Islet of Langerhans (tissue), 1 donor: Measurements from ENCODE around the gene SHISA2.
A peak's percentile ranks its signal among the peaks of the same experiment; 100 is the strongest.
"Not testable (repeated sequence)": the region's sequence is repeated elsewhere in the genome, so short reads cannot be mapped to it uniquely, and the experiment has no call there.

Source experiments
- FAIRE-seq: peaks from one replicate; lab custom pipeline; 2011; peaks lifted over from hg19 to GRCh38; lab: Jason Lieb, UNC

SHISA2 gene

GRCh38 chr13:26051657-26052311 lies at the start of gene SHISA2:
TSS of gene SHISA2 (minus strand) at chr13:26052016. CDS start at chr13:26050975, 1,041 bp downstream.
- FAIRE-seq: no peak

GRCh38 chr13:26095846-26096610 lies 44.2 kb upstream of the SHISA2 start:
- FAIRE-seq: no peak

- no peak for FAIRE-seq
These were observed 43.5 kb upstream of the SHISA2 start for GRCh38 chr13:26095338-26095737.

- FAIRE-seq: not testable (repeated sequence)
These were observed 25.0 kb upstream of the SHISA2 start for GRCh38 chr13:26076821-26077220.

GRCh38 chr13:26075498-26075897 lies 23.7 kb upstream of the SHISA2 start:
- FAIRE-seq: no peak

- no peak for FAIRE-seq
These were observed 22.9 kb upstream of the SHISA2 start for GRCh38 chr13:26074706-26075105.

GRCh38 chr13:26072335-26072734 lies 20.5 kb upstream of the SHISA2 start:
- FAIRE-seq: peak; percentile 99

GRCh38 chr13:26071691-26072090 lies 19.9 kb upstream of the SHISA2 start:
- no peak for FAIRE-seq

- not testable (repeated sequence) for FAIRE-seq
These were observed 17.8 kb upstream of the SHISA2 start for GRCh38 chr13:26069642-26070041.

- not testable (repeated sequence) for FAIRE-seq
These were observed 16.6 kb upstream of the SHISA2 start for GRCh38 chr13:26068372-26068771.

GRCh38 chr13:26067601-26068000 lies 15.8 kb upstream of the SHISA2 start:
- no peak for FAIRE-seq

GRCh38 chr13:26066492-26066891 lies 14.7 kb upstream of the SHISA2 start:
- FAIRE-seq: not testable (repeated sequence)

GRCh38 chr13:26062853-26063444 lies 11.1 kb upstream of the SHISA2 start:
- FAIRE-seq: peak; percentile 88

GRCh38 chr13:26061947-26062346 lies 10.1 kb upstream of the SHISA2 start:
- no peak for FAIRE-seq

GRCh38 chr13:26061256-26061655 lies 9.4 kb upstream of the SHISA2 start:
- FAIRE-seq: no peak

GRCh38 chr13:26060357-26060756 lies 8.5 kb upstream of the SHISA2 start:
- no peak for FAIRE-seq

GRCh38 chr13:26058704-26059103 lies 6.9 kb upstream of the SHISA2 start:
- FAIRE-seq: no peak

GRCh38 chr13:26054896-26055295 lies 3.1 kb upstream of the SHISA2 start:
- FAIRE-seq: no peak

GRCh38 chr13:26053418-26053980 lies 1.7 kb upstream of the SHISA2 start:
- no peak for FAIRE-seq

GRCh38 chr13:26052337-26052736 lies 521 bp upstream of the SHISA2 start:
- FAIRE-seq: no peak

- no peak for FAIRE-seq
These were observed 572 bp downstream of the SHISA2 start for GRCh38 chr13:26051231-26051656.

GRCh38 chr13:26050568-26051230 lies 1.1 kb downstream of the SHISA2 start:
- FAIRE-seq: no peak
